HCT116 (cell line): ENCODE results near the gene CERKL. TPM values are rescaled to one million over a fixed set of nuclear protein-coding genes. Genes with fewer than 3 reads are reported as not detected.

ENCODE experiments used
- ATAC-seq: fragments of 200-7000 bp; cut with Tn5 transposase; 2 replicates; pipeline ENCODE4 v1.9.1; 2020; ENCODE audit warnings: mild to moderate bottlenecking, moderate library complexity
- BruUV-seq: library from RNA; stranded (reverse); fragments of 400-500 nt; replicated peaks from 2 replicates; lab custom pipeline; 2021; lab: Mats Ljungman, UMichigan
- CTCF ChIA-PET: fragments of 300-600 bp; sonication (Branson Sonifier 250); formaldehyde crosslinking; loops from one replicate; lab custom pipeline; 2021; ENCODE audit warnings: antibody characterized with exemption; lab: Charles Lee
- POLR2A ChIA-PET: fragments of 300-600, 350-600 bp; sonication (Branson Sonifier 250); formaldehyde crosslinking; loops from one replicate; lab custom pipeline; 2021; ENCODE audit warnings: antibody characterized with exemption; lab: Charles Lee
- RAD21 ChIA-PET, 2 experiments: fragments of 300-600 bp; sonication (Branson Sonifier 250); formaldehyde crosslinking; loops; one replicate each; lab custom pipeline; 2023; ENCODE audit warnings: low total read pairs in 2 of 2; ENCODE audit not compliant: uncharacterized antibody in 2 of 2, unreplicated experiment in 2 of 2, low non-redundant PET in 1 of 2; lab: Charles Lee
- DNase-seq: peaks from one replicate; pipeline ENCODE4 v3.0.0-alpha.2; 2010; ENCODE audit warnings: low read depth, low spot score
- H2AFZ ChIP-seq: fragments of 200-600 bp; shearing (Covaris generic), sonication (generic); 2 replicates; pipeline ENCODE4 v1.6.1; 2017; ENCODE audit warnings: low read depth, mixed run types, mixed read lengths, antibody characterized with exemption, low read length; ENCODE audit not compliant: poor library complexity, severe bottlenecking
- H3K27ac ChIP-seq: 2 replicates; pipeline ENCODE4 v1.5.1; 2012; ENCODE audit warnings: low read depth, low read length
- H3K27me3 ChIP-seq: fragments of 200-600 bp; sonication (generic); 2 replicates; pipeline ENCODE4 v1.6.1; 2016; ENCODE audit warnings: mixed run types, low read length, mixed read lengths; ENCODE audit not compliant: insufficient read depth
- H3K36me3 ChIP-seq, 2 experiments: fragments of 200-500 bp in 1 of 2; fragments of 200-600 bp in 1 of 2; sonication (Bioruptor generic) in 1 of 2; sonication (generic) in 1 of 2; 2 replicates each; pipeline versions ENCODE4 v1.5.1 to v1.6.1; 2014 to 2016; ENCODE audit warnings: low read length in 2 of 2, inconsistent platforms in 1 of 2, mixed read lengths in 1 of 2, mixed run types in 1 of 2; ENCODE audit not compliant: insufficient read depth in 2 of 2, control insufficient read depth in 1 of 2
- H3K4me1 ChIP-seq, 2 experiments: fragments of 200-600 bp in 1 of 2; sonication (generic) in 1 of 2; 2 replicates each; pipeline versions ENCODE4 v1.5.1 to v1.6.1; 2012 to 2017; ENCODE audit warnings: low read length in 2 of 2, inconsistent platforms in 1 of 2, mild to moderate bottlenecking in 1 of 2, mixed read lengths in 1 of 2, mixed run types in 1 of 2, moderate library complexity in 1 of 2; ENCODE audit not compliant: insufficient read depth in 2 of 2, control insufficient read depth in 1 of 2
- H3K4me2 ChIP-seq: fragments of 200-600 bp; sonication (generic); 2 replicates; pipeline ENCODE4 v1.6.1; 2017; ENCODE audit warnings: mixed run types, low read length, mixed read lengths
- H3K4me3 ChIP-seq, 2 experiments: fragments of 200-600 bp in 1 of 2; sonication (generic) in 1 of 2; replicated peaks in 1 of 2; 2 replicates each; pipeline ENCODE4 v1.5.1; 2011 to 2016; ENCODE audit warnings: low read length in 2 of 2, control low read depth in 1 of 2, low read depth in 1 of 2, mild to moderate bottlenecking in 1 of 2, mixed read lengths in 1 of 2, mixed run types in 1 of 2
- H3K79me2 ChIP-seq: fragments of 200-600 bp; sonication (generic); 2 replicates; pipeline ENCODE4 v1.6.1; 2017; ENCODE audit warnings: mild to moderate bottlenecking, mixed run types, low read length, moderate library complexity, mixed read lengths; ENCODE audit not compliant: insufficient read depth
- H3K9ac ChIP-seq: fragments of 200-600 bp; sonication (generic); 2 replicates; pipeline ENCODE4 v1.6.1; 2016; ENCODE audit warnings: low read length, mixed read lengths
- H3K9me2 ChIP-seq: fragments of 200-600 bp; sonication (generic), shearing (Covaris generic); 2 replicates; pipeline ENCODE4 v1.6.1; 2017; ENCODE audit warnings: mixed run types, mild to moderate bottlenecking, moderate library complexity; ENCODE audit not compliant: insufficient read depth
- H3K9me3 ChIP-seq, 2 experiments: fragments of 200-500 bp in 1 of 2; fragments of 200-600 bp in 1 of 2; sonication (Bioruptor generic) in 1 of 2; sonication (generic) in 1 of 2; 2 replicates each; pipeline ENCODE4 v1.6.1; 2014 to 2017; ENCODE audit warnings: low read length in 2 of 2, mixed read lengths in 2 of 2, inconsistent platforms in 1 of 2, low read depth in 1 of 2, mild to moderate bottlenecking in 1 of 2, mixed run types in 1 of 2, moderate library complexity in 1 of 2; ENCODE audit not compliant: control insufficient read depth in 1 of 2, insufficient read depth in 1 of 2
- H4K20me1 ChIP-seq: fragments of 200-600 bp; sonication (generic), shearing (Covaris generic); 2 replicates; pipeline ENCODE4 v1.6.1; 2017; ENCODE audit warnings: mixed run types, mild to moderate bottlenecking, moderate library complexity; ENCODE audit not compliant: insufficient read depth
- ATF3 ChIP-seq: IDR thresholded peaks from 2 replicates; pipeline ENCODE4 v1.6.1; 2012
- CBX3 ChIP-seq: IDR thresholded peaks from 2 replicates; pipeline ENCODE4 v1.6.1; 2012; ENCODE audit warnings: low read depth
- CEBPB ChIP-seq: IDR thresholded peaks from 2 replicates; pipeline ENCODE4 v1.6.1; 2012; ENCODE audit warnings: low read depth
- CTCF ChIP-seq, 3 experiments: fragments of 200-600 bp in 1 of 3; sonication (generic) in 1 of 3; IDR thresholded peaks in 2 of 3; conservative IDR thresholded peaks in 1 of 3; 2 replicates each; pipeline ENCODE4 v1.5.1; 2012 to 2017; ENCODE audit warnings: low read depth in 2 of 3, low read length in 2 of 3, antibody characterized with exemption in 1 of 3, borderline replicate concordance in 1 of 3, control low read depth in 1 of 3, mild to moderate bottlenecking in 1 of 3, mixed read lengths in 1 of 3, mixed run types in 1 of 3, moderate library complexity in 1 of 3; ENCODE audit not compliant: insufficient read depth in 1 of 3
- EGR1 ChIP-seq: IDR thresholded peaks from 2 replicates; pipeline ENCODE4 v1.6.1; 2012; ENCODE audit warnings: low read depth
- EZH2 ChIP-seq: fragments of 200-600 bp; sonication (generic); IDR thresholded peaks from 2 replicates; pipeline ENCODE4 v1.6.1; 2017; ENCODE audit warnings: antibody characterized with exemption, mixed run types
- EZH2phosphoT487 ChIP-seq: fragments of 200-600 bp; IDR thresholded peaks from 2 replicates; pipeline ENCODE4 v1.6.1; 2018; ENCODE audit warnings: antibody characterized with exemption, borderline replicate concordance
- FOSL1 ChIP-seq: IDR thresholded peaks from 2 replicates; pipeline ENCODE4 v1.6.1; 2012; ENCODE audit warnings: low read depth
- JUND ChIP-seq: IDR thresholded peaks from 2 replicates; pipeline ENCODE4 v1.6.1; 2012
- MAX ChIP-seq: IDR thresholded peaks from 2 replicates; pipeline ENCODE4 v1.6.1; 2012
- POLR2A ChIP-seq: IDR thresholded peaks from 2 replicates; pipeline ENCODE4 v1.7.0; 2011; ENCODE audit warnings: borderline replicate concordance; ENCODE audit not compliant: insufficient read depth, insufficient read length; ENCODE audit errors: extremely low read depth
- POLR2AphosphoS5 ChIP-seq: IDR thresholded peaks from 2 replicates; pipeline ENCODE4 v1.6.1; 2011; ENCODE audit warnings: mild to moderate bottlenecking, low read depth, low read length, moderate library complexity
- RAD21 ChIP-seq: IDR thresholded peaks from 2 replicates; pipeline ENCODE4 v1.6.1; 2012; ENCODE audit warnings: low read depth, mild to moderate bottlenecking
- REST ChIP-seq: IDR thresholded peaks from 2 replicates; pipeline ENCODE4 v1.6.1; 2012; ENCODE audit warnings: low read depth
- SIN3A ChIP-seq: IDR thresholded peaks from 2 replicates; pipeline ENCODE4 v1.6.1; 2012; ENCODE audit warnings: low read depth
- SP1 ChIP-seq: IDR thresholded peaks from 2 replicates; pipeline ENCODE4 v1.6.1; 2012; ENCODE audit warnings: low read depth
- YY1 ChIP-seq: IDR thresholded peaks from 2 replicates; pipeline ENCODE4 v1.6.1; 2011; ENCODE audit warnings: low read length, low read depth, moderate library complexity, mild to moderate bottlenecking; ENCODE audit not compliant: insufficient replicate concordance; ENCODE audit errors: extremely low read depth
- ZFX ChIP-seq: fragments of 450-650 bp; IDR thresholded peaks from 2 replicates; pipeline ENCODE4 v1.6.1; 2017
- ZNF274 ChIP-seq: fragments of 200-500 bp; sonication (Bioruptor generic); IDR thresholded peaks from 2 replicates; pipeline ENCODE4 v1.6.1; 2014; ENCODE audit warnings: mild to moderate bottlenecking, low read depth, low read length, inconsistent platforms
- intact Hi-C: fragments of 100-400 bp; cut with micrococcal nuclease; formaldehyde crosslinking; loops from 2 replicates; pipeline ENCODE4 v1.10.0; 2022
- total RNA-seq: library from RNA; stranded (reverse); gene quantifications from one replicate; pipeline ENCODE4 v1.2.1, GENCODE V29; 2021; ENCODE audit not compliant: unreplicated experiment

Gene CERKL
- total RNA-seq, 1 experiment from 2014 or later = 0.66 TPM

GRCh38 chr2:181588546-181588945 lies 68.4 kb downstream of the CERKL start:
- DNase-seq (no peak), ATAC-seq (no peak)
- H3K36me3 ChIP-seq = no peaks in the 10 kb centered on the region
- no peak overlapping the region for H3K27ac ChIP-seq
- H3K4me3 ChIP-seq = no peak overlapping the region
- no peaks in the 10 kb centered on the region for H3K27me3 ChIP-seq
- no peaks in the 10 kb centered on the region for H3K9me2 ChIP-seq
- H2AFZ ChIP-seq = no peak overlapping the region
- BruUV-seq = no TSS peak
- ChIA-PET RAD21 (no interaction called here), CTCF (interaction anchor here (0.9 kb wide), 1 partner anchor 15 kb away, joined by 3 read pairs; no protein-coding TSS in a partner anchor), POLR2A (no interaction called here)
- H3K4me1 ChIP-seq = no peaks in the 10 kb centered on the region
- H4K20me1 ChIP-seq = no peaks in the 10 kb centered on the region
- no peaks in the 10 kb centered on the region for H3K9me3 ChIP-seq
- intact Hi-C loops = no loop called here
- H3K9ac ChIP-seq = no peak overlapping the region
- H3K4me2 ChIP-seq = no peak overlapping the region
- H3K79me2 ChIP-seq = no peaks in the 10 kb centered on the region
- TF ChIP-seq EZH2phosphoT487 (no peak), RAD21 (no peak), POLR2AphosphoS5 (no peak), CEBPB (no peak), REST (no peak), ZFX (no peak), FOSL1 (no peak), EZH2 (no peak), MAX (no peak), POLR2A (no peak), EGR1 (no peak), SP1 (no peak), SIN3A (no peak), CTCF (IDR thresholded peaks at IDR 0.05 in 2 of 3, conservative IDR thresholded peaks at IDR 0.05 in 1 of 3; ENCODE audit: borderline replicate concordance in 1 of 3, insufficient read depth in 1 of 3, low read depth in 2 of 3, low read length in 2 of 3) (no peak), JUND (no peak), CBX3 (no peak), ZNF274 (no peak), YY1 (no peak), ATF3 (no peak)
